DMS53 (cell line): ENCODE results near the gene RASAL3.
"Not testable (repeated sequence)": the region's sequence is repeated elsewhere in the genome, so short reads cannot be mapped to it uniquely, and the experiment has no call there.

Experiments
- DNase-seq: peaks from one replicate; lab custom pipeline; 2025; lab: John Stamatoyannopoulos, UW

RASAL3 gene

DNA sequence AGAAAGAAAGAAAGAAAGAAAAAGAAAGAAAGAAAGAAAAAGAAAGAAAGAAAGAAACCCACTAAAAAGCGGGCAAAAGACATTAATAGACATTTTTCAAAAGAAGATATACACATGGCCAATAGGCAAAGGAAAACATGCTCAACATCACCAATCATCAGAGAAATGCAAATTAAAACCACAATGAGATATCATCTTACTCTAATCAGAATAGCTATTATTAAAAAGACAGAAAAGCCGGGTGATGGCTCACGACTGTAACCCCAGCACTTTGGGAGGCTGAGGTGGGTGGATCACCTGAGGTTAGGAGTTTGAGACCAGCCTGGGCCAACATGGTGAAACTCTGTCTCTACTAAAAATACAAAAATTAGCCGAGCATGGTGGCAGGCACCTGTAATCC is 9.5 kb upstream of the RASAL3 start:
- not testable (repeated sequence) for DNase-seq

DNA sequence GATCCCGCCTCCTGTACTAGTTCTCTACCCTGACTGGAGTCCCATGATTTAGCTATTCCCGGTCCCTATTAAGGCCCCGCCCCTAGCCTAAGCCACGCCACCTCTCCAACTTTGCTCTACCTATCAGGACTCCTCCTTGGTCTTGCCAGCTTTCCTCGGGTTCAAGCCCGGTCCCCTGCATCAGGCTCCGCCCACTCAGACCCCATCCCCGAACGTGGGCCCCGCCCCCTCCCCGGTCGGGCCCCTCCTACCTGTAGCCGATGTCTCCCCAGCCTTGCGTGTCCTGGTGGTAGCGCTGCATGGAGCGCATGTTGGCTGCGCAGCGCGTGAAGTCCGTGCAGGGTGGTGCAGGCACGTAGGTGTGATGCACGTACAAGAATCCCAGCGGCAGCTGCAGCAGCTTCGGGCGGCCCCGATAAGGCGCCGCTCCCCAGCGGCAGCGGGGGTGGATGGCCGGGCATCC is 7.3 kb upstream of the RASAL3 start:
- DNase-seq = no peak

DNA sequence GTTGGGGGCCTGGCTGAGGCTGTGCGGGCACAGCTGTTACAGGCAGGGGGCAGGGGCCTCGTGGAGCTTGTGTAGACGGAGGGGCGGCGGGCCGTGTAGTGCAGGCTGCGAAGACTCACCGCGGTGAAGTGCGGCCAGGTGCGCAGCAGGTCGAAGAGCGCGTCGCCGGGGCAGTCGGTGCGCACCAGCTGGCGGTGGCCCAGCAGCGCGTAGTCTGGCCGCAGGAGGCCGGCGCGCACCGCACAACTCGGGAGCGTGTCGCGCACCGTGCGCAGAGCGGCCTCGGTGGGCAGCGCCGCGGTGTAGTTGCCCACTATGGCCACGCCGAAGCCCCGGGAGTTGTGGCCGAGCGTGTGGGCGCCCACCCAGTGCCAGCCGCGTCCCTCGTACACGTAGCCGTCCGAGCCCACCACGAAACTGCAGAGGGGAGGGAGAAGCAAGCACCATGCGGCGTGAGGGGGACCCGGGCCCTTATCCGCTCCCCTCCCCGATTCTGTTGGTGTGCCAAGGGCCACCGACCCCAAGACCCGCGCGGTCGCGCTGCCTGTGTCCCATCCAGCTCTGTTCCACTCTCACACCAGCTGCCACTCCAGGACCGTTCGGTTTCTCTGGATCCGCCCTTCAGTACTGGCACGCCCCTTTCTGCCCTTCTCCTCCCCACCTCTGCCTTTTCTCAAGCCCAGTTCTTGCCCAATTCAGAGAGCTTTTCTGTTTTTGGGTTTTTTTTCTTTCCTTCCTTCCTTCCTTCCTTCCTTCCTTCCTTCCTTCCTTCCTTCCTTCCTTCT is 5.4 kb upstream of the RASAL3 start:
- DNase-seq = peak; percentile 19

DNA sequence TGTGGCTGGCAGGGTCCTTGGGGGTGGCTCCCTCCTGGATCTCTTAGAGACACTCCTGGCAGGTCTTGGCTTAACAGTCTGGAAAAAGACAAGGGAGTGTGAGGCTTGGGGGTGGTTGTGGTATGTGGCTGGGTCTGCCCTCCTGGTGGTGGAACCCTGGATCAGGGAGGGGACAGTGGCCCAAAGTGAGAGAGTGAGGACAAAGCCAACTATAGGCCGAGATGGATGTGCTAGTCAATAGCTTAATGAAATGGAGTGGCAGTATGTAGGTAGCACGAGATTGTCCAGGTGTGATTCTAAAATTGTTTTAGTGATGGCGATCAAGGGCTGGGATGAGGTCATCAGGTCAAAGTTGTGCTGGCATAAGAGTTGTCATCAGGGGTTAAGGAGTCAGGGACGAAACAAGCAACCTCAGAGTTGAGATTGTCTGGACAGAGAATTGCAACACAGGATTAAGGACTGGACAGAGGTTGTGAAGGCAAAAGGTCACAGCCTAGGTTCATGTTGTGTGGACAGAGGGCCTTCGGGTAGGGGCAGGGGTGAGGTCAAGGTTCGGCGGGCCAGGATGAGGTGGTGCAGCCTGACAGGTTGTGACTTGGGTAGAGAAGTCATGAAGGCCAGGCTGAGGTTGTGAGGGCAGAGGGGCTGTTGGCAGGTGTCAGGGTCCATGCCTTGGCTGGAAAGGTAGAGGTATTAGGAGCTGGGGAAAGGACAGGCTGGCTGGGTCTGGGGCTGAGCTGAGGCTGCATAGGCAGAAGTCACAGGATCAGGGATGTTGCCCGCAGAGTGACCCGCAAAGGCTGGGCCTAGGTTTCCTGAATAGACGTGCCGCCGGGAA is 4.5 kb upstream of the RASAL3 start:
- DNase-seq = no peak

DNA sequence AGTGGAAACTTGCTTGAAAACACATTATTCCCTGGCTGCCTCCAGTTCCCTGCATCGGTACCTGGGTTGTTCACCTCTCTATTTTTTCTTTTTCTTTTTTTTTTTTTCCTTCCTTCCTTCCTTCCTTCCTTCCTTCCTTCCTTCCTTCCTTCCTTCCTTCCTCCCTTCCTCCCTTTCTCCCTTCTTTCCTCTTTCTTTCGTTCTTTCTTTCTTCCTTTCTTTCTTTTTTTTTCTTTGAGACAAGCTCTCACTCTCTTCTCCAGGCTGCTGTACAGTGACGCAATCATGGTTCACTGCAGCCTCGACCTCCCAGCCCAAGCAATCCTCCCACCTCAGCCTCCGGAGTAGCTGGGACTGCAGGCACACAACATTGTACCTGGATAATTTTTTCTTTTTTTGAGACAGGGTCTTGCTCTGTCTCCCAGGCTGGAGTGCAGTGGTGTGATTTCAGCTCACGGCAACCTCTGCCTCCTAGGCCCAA is 3.4 kb upstream of the RASAL3 start:
- no peak for DNase-seq

DNA sequence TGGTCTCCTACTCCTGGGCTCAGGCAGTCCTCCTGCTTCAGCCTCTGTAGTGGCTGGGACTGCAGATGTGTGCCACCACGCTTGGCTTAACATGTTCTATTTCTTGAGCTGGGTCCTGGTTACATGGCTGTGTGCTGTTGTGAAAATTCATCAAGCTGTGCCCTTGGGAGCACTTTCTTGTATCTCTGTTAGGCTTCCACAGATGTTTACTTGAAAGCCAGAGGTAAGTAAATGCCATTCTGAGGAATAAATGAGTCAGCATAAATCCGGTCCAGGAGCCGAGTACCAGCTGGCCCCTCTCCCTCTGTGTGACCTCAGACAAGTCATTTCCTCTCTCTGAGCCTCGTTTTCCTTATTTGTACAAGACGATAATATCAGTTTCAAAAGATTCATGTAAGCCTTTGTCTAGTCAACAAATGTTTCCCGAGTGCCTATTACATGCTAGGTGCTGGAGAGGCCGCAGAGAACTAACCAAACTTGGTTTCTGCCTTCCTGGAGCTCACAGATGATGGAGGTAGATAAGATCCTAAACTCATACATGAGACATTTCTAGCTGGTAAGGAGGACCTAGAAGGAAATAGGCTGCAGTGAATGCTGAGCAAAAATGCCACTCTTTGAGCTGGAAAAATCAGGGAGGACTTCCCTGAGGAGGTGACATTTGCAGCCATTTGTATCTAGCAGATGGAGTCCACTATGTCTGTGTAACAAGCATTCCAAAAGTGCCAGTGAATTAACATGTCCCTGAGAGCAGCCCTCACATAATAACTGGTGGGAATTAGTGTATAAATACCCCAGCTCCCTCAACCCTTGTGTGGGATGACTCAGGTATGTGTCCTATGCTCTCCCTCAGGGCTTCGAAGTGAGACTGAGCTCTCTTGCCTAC is 2.7 kb upstream of the RASAL3 start:
- peak; percentile 50 for DNase-seq

DNA sequence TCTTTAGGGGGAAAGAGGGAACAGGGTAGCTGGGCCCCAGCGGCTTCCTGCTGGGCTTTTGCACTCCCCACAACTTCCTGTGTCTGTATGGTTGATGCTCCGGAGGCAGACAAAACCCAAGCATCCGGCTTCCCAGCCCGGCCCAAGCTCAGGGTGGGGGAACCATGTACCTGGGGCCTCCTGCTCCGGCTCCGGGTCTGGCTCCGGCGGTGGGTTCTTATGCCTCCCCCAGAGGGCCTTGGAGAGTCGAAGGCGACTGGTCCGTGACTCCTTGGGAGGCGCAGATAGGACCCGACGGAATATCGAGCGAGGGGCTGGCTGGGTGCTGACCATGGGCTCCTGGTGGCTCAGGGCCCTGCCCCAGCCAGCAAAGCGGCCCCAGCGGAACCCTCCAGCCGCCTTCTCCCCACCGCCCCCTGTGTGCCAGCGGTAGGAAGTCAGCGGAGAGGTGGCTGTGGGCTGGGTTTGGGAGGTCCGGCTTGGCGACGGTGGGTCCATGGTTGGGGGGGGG is 428 bp downstream of the RASAL3 start:
- DNase-seq = no peak

DNA sequence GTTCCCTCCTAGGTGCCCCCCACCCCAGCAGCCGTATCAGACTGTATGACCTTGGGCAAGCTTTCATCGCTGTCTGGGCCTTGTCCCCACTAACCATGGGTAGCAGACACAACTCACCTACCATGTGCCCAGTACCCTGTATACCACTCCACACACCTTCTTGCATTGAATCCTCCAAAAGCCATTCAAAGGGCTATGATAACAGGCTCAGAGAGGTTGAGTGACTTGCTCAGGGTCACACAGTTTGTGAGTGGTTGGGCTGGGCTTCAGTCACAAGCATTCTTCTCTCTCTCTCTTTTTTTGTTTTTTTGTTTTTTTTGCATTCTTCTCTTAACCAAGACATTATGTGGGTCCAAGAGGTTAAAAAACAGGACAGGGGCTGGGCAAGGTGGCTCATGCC is 2.6 kb downstream of the RASAL3 start:
- DNase-seq = no peak

DNA sequence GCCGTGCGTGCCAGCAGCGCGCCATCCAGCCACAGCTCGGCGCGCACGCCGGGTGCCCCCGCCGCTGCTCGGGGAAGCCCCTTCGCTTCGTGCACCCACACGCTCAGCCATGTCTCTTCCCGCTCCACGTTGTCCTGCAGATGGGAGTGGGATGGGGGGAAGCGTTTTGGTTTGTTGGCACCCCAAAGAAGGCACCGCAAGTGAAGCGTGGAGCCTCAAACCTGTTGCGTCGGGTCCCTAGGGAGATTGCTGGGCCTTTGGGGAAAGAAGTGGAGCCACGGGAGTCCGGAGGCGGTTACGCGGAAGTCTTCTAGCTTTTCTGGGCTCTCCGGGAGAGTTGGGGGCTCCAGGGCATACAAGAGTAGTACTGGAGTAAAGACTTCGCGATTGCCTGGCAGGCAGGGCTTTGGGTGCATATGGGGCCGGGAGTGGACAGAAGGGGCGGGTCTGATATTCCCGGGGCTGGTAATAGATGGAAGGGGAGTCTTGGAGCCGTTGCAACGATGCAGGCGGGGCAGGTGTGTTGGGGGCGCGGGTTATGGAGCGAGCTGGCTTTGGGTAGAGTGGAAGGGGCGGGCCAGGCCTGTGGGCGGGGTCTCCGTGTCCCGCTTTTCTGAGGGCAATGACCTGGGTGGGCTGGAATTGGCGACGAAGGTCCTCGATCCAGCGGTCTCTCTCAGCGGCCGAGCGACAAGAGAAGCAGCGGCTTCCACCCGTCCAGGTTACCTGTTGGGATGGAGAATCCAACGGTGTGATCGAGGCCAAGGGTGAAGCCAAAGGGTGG is 6.5 kb downstream of the RASAL3 start:
- no peak for DNase-seq

DNA sequence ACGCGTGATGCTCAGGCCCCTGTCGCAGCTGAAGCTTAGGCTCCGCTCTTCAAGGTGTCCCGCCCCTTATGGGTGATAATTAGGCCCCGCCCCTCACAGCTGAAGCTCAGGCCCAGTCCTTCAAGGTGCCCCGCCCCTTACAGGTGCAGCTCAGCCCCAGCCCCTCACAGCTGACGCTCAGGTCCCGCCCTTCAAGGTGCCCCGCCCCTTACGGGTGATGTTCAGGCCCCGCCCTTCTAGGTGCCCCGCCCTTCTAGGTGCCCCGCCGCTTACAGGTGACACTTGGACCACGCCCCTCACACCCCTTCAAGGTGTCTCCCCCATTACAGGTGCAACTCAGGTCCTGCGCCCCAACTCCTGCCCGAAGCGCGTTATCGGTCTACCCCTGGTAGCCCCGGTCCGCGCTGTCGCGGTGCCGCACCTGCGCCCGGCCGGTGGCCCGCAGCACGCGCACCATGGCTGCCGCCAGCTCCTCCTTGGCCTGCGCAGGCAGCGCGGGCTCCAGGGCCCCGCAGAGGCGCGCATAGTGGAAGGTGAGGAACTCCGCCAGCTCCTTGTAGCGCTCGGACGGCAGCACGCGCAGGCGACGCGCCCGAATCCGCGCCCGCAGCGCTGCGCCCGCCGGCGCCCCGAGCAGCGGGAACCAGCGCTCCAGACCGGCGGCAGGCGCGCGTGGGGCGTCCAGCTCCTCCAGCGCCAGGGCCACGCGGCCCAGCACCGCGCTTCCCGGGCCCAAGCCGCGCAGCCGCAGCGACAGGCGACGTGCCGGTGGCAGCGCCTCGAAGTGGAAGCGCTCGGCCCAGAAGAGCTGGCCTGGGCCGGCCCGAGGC is 7.3 kb downstream of the RASAL3 start:
- no peak for DNase-seq

DNA sequence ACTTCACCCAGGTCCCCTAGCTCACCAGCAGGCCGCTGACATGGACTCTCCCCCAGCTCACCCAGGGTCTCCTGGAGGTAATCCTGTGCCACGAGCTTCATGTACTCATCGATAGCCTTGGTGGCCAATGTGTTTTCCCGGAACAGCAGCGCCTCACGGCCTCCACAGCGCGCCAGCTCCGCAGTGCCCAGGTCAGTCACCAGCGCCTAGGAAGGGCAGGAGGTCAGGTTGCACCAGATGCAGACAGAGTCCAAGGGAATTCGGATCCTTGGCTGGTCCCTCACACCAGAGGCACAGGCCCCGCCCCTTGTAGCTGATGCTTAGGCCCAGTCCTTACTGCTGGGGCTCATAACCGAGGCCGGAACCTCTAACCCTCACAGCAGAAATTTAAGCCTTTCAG is 7.9 kb downstream of the RASAL3 start:
- DNase-seq = no peak

DNA sequence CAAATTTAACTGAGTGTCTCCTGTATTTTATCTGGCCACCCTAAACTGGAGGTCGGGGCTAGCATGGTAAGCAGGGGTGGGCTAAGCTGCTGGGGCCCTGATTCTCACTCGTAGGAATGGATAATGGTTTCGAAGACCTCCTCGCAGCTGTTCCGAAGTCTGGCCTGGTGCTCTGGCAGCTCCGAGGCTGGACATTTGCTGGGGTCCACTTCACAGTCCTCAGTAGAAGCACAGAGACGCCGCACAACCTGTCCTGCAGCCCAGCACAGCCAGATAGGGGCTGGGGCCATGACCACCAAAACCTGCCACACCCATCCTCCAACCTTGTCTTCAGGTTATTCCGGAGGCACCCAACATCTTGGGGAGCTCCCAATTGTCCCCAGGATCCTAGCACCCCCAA is 8.3 kb downstream of the RASAL3 start:
- DNase-seq = no peak

DNA sequence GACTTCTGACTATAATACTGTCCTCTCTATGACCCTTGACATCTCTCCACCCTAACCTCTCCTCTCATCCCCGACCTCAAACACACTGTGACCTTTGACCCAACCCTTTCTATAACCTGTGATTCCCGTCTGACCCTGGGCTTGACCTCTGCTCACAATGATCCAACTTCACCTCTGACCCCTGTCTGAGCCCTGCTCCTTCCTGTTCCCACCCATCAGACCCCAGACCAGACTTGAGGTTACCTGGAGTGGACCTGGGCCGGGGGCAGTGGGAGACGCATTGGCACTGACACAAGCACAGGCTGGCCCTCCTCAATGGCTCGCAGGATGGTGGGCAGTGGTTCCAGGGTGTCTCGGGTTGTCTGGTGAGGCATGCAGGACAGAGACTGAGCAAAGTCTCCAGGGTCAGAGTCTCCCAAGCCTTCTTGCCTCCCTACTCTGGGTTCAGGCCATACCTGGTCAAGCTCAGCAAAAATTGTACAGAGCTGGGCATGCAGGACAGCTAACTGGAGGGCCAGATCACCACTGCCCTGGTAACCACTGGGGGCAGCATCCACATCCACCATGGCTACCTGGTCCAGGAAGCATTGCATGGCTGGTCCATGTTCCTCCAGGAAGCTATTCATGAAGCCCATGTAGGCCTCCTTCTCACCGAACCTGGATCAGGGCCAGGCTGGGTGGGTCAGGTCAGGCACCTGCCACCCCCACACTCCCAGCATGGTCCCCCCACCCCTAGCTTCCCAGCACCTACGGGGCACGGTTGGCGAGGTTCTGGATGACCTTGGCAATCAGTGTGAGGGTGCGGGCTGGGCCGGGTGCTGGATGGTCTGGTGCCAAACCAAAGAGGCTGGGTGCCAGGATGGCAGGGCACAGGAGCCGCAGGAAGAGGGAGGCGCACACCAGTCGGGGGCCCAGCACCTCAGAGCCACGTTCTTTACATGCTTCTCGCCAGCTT is 10.2 kb downstream of the RASAL3 start:
- DNase-seq = peak; percentile 29

DNA sequence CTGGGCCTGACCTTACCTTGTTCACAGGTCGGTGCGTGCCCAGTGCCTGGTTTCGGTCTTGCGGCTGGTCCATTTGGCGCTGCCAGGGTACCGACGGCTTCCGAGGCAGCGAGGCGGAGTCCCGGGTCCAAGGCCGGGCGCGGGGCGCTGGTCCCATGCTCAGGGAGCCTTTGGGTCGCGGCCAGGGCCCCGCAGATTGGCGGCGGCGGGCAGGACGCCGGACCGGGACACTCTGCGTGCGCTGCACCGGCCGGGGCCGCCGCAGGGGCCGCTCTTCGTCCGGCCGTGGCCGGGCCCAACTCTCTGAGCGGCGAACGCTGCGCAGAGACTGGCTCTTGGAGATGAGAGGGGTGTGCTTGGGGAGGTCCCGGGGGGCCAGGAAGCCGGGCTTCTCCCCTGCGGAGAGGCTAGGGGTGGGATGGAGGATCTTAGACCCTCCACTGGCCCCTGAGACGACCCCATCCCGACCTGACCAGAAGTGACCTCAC is 11.2 kb downstream of the RASAL3 start:
- DNase-seq = peak; percentile 30

DNA sequence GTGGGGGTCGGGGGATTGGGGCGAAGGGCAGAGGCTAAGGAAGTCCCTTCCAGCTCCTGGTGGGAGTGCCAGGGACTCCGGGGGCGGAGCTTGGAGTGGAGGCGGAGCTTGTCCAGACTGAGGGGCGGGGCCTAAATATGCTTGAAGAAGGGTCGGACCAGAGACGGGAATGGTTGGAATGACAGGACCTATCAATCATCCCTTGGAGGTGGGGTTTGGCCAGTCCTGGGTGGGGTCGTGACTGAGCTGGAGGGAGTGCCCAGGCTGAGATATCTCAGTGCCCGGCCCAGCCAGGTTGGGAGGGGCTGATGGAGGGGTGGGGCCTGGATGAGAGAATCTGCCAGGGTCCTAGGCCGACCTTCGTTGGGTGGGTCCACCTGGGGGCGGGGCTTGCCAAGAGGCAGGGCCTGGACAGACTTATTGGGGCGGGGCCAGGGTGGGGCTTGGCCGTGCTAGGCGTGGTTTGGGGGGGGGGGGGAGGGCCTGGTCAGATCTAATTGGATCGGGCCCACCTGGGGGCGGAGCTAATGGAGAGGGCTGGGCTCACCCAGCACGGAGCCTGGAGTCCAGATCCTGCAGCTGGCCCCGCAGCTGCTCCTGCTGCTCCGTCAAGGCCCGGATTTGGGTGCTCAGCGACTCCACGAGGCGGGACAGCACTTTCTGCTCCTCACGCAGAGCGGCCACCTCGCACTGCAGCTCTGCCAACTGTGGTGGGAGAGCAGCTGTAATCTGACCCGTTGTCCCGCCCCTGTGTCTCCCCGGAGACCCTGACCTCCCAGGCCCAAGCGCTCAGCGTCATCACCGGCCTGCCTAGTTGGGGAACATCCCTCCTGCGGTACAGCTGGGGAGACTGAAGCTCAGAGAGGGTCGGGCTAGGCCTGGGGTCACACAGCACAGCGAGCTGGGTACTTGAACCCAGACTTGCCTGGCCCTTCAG is 12.0 kb downstream of the RASAL3 start:
- peak; percentile 55 for DNase-seq

DNA sequence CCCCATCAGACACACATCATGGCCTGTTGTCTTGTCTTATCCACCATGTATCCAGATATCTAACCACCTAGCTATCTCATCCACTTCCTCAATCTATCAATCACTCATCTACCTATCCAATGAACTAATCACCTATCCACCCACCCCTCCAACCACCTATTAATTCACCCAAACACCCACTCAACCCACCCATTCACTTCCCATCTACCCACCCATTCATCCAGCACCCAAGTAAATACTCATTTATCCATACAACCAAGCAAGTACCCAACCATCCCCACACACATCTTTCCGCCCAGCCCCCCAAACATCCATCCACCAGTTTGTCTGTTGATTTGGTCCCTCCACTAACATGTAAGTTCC is 13.8 kb downstream of the RASAL3 start:
- no peak for DNase-seq

DNA sequence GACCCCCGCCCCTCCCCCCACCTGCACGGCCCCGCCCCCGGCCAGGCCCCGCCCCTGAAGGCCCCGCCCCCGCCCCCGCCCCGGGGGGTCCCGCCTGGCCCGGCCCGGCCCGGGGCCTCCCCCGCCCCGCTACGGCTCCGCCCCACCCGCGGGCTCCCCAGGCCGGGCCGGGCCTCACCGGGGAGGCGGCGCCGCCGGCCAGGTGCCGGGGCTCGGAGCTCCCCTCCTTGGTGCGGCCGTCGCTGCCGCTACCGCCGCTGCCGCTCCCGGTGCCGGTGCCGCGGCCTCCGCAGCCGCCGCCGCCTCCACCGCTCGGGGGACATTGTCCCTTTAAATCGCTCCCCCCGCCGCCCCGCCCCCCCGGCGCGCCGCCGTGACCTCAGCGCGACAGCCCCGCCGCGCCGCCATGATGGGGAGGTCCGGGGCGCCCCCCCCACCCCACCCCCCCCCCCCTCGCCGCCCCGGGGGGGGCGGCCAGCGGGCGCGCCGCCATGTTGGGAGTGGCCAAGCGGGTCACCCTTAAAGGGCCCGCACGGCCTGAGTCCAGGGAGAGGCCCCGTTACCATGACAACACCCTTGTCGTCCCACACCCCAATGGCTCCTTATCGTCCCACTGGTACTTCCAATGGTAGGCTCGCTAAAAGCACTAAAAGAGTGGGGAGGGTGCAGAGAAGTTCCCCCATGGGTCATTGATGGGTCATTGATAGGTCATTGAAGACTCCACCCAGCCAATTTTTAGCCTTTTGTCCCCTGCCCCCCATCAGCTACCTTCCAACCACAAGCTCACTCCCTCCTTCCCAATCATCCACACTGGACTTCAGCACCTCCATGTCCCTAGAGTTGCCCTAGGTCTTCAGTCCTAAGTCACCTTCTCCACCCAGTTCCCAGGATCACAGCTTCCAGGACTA is 14.5 kb downstream of the RASAL3 start, which contains the start of gene WIZ:
TSS of gene WIZ (minus strand) at position 337 of the 908 bp plus-strand sequence. CDS start 1,649 bp downstream, outside the sequence.
- peak; percentile 80 for DNase-seq
